ENCODE measurements around the gene CDC42BPA.

DNA sequence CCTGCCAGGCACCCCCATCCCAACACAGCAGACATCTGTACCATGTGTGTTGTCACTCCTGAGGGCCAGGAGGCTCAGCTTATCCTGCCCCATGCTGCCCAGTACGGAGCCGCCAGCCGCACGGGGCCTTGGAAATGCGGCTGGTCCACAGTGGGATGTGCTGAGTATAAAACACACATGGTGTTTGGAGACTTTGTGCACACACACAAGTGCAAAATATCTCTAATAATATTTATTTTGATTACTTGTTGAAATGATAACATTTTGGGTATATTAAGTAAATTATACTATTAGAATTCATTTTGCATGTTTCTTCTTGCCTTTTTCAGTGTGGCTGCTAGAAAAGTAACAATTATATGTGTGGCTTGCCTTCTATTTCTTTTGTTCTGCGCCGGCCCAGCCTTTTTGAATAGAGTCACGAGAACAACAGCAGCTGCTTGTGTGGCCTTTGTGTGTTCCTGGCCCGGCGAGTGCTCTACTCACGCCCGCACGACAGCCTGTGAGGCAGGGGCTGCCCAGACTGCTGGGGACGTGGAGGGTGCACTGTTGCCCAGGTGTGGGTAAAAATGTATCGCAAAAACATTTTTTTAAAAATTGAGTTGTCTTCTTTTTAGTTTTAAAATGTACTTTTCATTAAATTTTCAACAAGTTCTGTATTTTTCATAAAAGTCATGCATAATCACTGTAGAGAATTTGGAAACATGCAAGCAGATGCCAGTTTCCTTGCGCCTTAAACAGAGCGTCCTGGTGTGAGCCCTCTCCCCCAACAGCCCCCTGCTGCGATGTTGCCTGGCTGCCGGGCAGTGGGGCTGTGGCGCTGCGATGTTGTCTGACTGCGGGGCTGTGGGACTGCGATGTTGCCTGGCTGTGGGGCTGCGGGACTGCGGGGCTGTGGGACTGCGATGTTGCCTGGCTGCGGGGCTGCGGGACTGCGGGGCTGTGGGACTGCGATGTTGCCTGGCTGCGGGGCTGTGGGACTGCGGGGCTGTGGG, 342.7 kb downstream of the CDC42BPA start:
- TF ChIP-seq, protein P1, sequence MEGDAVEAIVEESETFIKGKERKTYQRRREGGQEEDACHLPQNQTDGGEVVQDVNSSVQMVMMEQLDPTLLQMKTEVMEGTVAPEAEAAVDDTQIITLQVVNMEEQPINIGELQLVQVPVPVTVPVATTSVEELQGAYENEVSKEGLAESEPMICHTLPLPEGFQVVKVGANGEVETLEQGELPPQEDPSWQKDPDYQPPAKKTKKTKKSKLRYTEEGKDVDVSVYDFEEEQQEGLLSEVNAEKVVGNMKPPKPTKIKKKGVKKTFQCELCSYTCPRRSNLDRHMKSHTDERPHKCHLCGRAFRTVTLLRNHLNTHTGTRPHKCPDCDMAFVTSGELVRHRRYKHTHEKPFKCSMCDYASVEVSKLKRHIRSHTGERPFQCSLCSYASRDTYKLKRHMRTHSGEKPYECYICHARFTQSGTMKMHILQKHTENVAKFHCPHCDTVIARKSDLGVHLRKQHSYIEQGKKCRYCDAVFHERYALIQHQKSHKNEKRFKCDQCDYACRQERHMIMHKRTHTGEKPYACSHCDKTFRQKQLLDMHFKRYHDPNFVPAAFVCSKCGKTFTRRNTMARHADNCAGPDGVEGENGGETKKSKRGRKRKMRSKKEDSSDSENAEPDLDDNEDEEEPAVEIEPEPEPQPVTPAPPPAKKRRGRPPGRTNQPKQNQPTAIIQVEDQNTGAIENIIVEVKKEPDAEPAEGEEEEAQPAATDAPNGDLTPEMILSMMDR (IDR thresholded peaks at IDR 0.05) = no peak
- no peak for TF ChIP-seq POLR2A (IDR thresholded peaks at IDR 0.05)
- TF ChIP-seq EP300 (IDR thresholded peaks at IDR 0.05) = peak in 1 of 2 donors; percentile 13
